H1 (cell line): Measurements from ENCODE around the gene COL4A2. TPM values are rescaled to one million over a fixed set of nuclear protein-coding genes. Genes with fewer than 3 reads are reported as not detected.

Source experiments
- CTCF ChIA-PET: fragments of 300-600 bp; sonication (Branson Sonifier 250); formaldehyde crosslinking; loops from one replicate; lab custom pipeline; 2021; ENCODE audit not compliant: partially characterized antibody; lab: Charles Lee
- POLR2A ChIA-PET: fragments of 300-600 bp; sonication (Branson Sonifier 250); formaldehyde crosslinking; loops from one replicate; lab custom pipeline; 2021; ENCODE audit warnings: inconsistent platforms; ENCODE audit not compliant: partially characterized antibody; lab: Charles Lee
- DNase-seq, 2 experiments: peaks; one replicate each; pipeline versions ENCODE4 v3.0.0 to v3.0.0-alpha.2; 2010 to 2022; ENCODE audit warnings: low spot score in 2 of 2, low read depth in 1 of 2, mixed read lengths in 1 of 2
- FAIRE-seq: peaks from 2 replicates; lab custom pipeline; 2011; peaks lifted over from hg19 to GRCh38; lab: Jason Lieb, UNC
- H2AFZ ChIP-seq: 2 replicates; pipeline ENCODE4 v1.8.1; 2012; ENCODE audit warnings: low read length, inconsistent platforms
- H2AK5ac ChIP-seq: 2 replicates; pipeline ENCODE4 v1.6.1; 2013; ENCODE audit warnings: low read depth, low read length
- H2BK120ac ChIP-seq: replicated peaks from 2 replicates; pipeline ENCODE3; 2013; ENCODE audit warnings: low read depth, low read length, inconsistent platforms
- H2BK12ac ChIP-seq: 2 replicates; pipeline ENCODE4 v1.6.1; 2013; ENCODE audit warnings: low read depth, low read length
- H2BK15ac ChIP-seq: 2 replicates; pipeline ENCODE4 v1.6.1; 2013; ENCODE audit warnings: low read length
- H2BK20ac ChIP-seq: 2 replicates; pipeline ENCODE4 v1.6.1; 2013; ENCODE audit warnings: low read length
- H2BK5ac ChIP-seq: 2 replicates; pipeline ENCODE4 v1.6.1; 2013; ENCODE audit warnings: low read depth, low read length
- H3K14ac ChIP-seq: 2 replicates; pipeline ENCODE4 v1.6.1; 2013; ENCODE audit warnings: inconsistent platforms; ENCODE audit not compliant: insufficient read length
- H3K18ac ChIP-seq: 2 replicates; pipeline ENCODE4 v1.6.1; 2013; ENCODE audit warnings: low read length; ENCODE audit errors: extremely low read depth
- H3K23ac ChIP-seq: 2 replicates; pipeline ENCODE4 v1.6.1; 2013; ENCODE audit warnings: inconsistent platforms; ENCODE audit not compliant: insufficient read length
- H3K23me2 ChIP-seq: 2 replicates; pipeline ENCODE4 v1.6.1; 2013; ENCODE audit warnings: low read depth, low read length
- H3K27ac ChIP-seq: 2 replicates; pipeline ENCODE4 v1.6.1; 2011; ENCODE audit warnings: low read depth, low read length, inconsistent platforms
- H3K27me3 ChIP-seq, 4 experiments: replicated peaks in 1 of 4; 1 replicate in 1 of 4; 2 replicates in 3 of 4; pipeline versions ENCODE4 v1.6.1 to v1.8.1; 2011 to 2013; ENCODE audit warnings: low read length in 3 of 4, mild to moderate bottlenecking in 3 of 4, inconsistent platforms in 2 of 4, mixed read lengths in 2 of 4, moderate library complexity in 1 of 4; ENCODE audit not compliant: control insufficient read depth in 3 of 4, insufficient read depth in 3 of 4; ENCODE audit errors: extremely low read depth in 1 of 4
- H3K36me3 ChIP-seq, 4 experiments: 2 replicates each; pipeline versions ENCODE4 v1.6.1 to v1.8.1; 2011 to 2013; ENCODE audit warnings: mild to moderate bottlenecking in 4 of 4, low read length in 3 of 4, moderate library complexity in 2 of 4, control low read depth in 1 of 4, inconsistent platforms in 1 of 4; ENCODE audit not compliant: insufficient read depth in 4 of 4, control insufficient read depth in 2 of 4
- H3K4ac ChIP-seq: replicated peaks from 2 replicates; pipeline ENCODE3; 2013; ENCODE audit warnings: low read length, low read depth, mixed read lengths, inconsistent platforms; ENCODE audit not compliant: insufficient read length
- H3K4me1 ChIP-seq, 4 experiments: replicated peaks in 1 of 4; 1 replicate in 1 of 4; 2 replicates in 3 of 4; pipeline versions ENCODE4 v1.6.1 to v1.8.1; 2011 to 2013; ENCODE audit warnings: low read length in 3 of 4, inconsistent platforms in 2 of 4, mixed read lengths in 1 of 4; ENCODE audit not compliant: insufficient read depth in 4 of 4, control insufficient read depth in 3 of 4
- H3K4me2 ChIP-seq, 2 experiments: 2 replicates each; pipeline versions ENCODE4 v1.6.1 to v1.8.1; 2011 to 2013; ENCODE audit warnings: low read depth in 2 of 2, low read length in 2 of 2, control low read depth in 1 of 2, inconsistent platforms in 1 of 2, mild to moderate bottlenecking in 1 of 2; ENCODE audit not compliant: insufficient read depth in 1 of 2
- H3K4me3 ChIP-seq, 4 experiments: fragments of 200-600, 300-600 bp in 1 of 4; sonication (generic), shearing (Covaris generic), sonication (Bioruptor Twin) in 1 of 4; 2 replicates each; pipeline versions ENCODE4 v1.5.1 to v1.8.1; 2011 to 2016; ENCODE audit warnings: low read length in 4 of 4, low read depth in 3 of 4, control low read depth in 2 of 4, inconsistent platforms in 2 of 4, mild to moderate bottlenecking in 2 of 4, mixed read lengths in 1 of 4, moderate library complexity in 1 of 4; ENCODE audit not compliant: insufficient read depth in 2 of 4; ENCODE audit errors: extremely low read depth in 1 of 4
- H3K56ac ChIP-seq: replicated peaks from 2 replicates; pipeline ENCODE3; 2013; ENCODE audit warnings: low read depth, mild to moderate bottlenecking, mixed read lengths, low read length, inconsistent platforms; ENCODE audit not compliant: insufficient read length
- H3K79me1 ChIP-seq: 2 replicates; pipeline ENCODE4 v1.6.1; 2013; ENCODE audit warnings: low read depth, low read length, control low read depth
- H3K79me2 ChIP-seq, 2 experiments: 2 replicates each; pipeline versions ENCODE4 v1.6.1 to v1.8.1; 2012 to 2013; ENCODE audit warnings: low read length in 2 of 2, mild to moderate bottlenecking in 2 of 2, inconsistent platforms in 1 of 2; ENCODE audit not compliant: insufficient read depth in 2 of 2, control insufficient read depth in 1 of 2
- H3K9ac ChIP-seq, 4 experiments: replicated peaks in 1 of 4; 1 replicate in 1 of 4; 2 replicates in 3 of 4; pipeline versions ENCODE4 v1.6.1 to v1.8.1; 2011 to 2013; ENCODE audit warnings: low read depth in 3 of 4, low read length in 3 of 4, control low read depth in 2 of 4, mild to moderate bottlenecking in 2 of 4, moderate library complexity in 2 of 4, inconsistent platforms in 1 of 4; ENCODE audit errors: extremely low read depth in 1 of 4
- H3K9me3 ChIP-seq, 2 experiments: 2 replicates each; pipeline versions ENCODE4 v1.6.1 to v1.8.1; 2012 to 2013; ENCODE audit warnings: mild to moderate bottlenecking in 2 of 2, moderate library complexity in 2 of 2, control low read depth in 1 of 2, inconsistent platforms in 1 of 2, low read depth in 1 of 2, low read length in 1 of 2, mixed read lengths in 1 of 2; ENCODE audit not compliant: insufficient read depth in 2 of 2
- H4K20me1 ChIP-seq, 2 experiments: replicated peaks in 1 of 2; 2 replicates each; pipeline versions ENCODE3 to v1.8.1; 2011 to 2013; ENCODE audit warnings: inconsistent platforms in 2 of 2, low read length in 2 of 2, mild to moderate bottlenecking in 1 of 2; ENCODE audit not compliant: insufficient read depth in 2 of 2, control insufficient read depth in 1 of 2
- H4K5ac ChIP-seq: 2 replicates; pipeline ENCODE4 v1.6.1; 2013; ENCODE audit warnings: low read length, low read depth, mixed read lengths, inconsistent platforms; ENCODE audit not compliant: insufficient read length
- H4K8ac ChIP-seq: 2 replicates; pipeline ENCODE4 v1.8.0; 2013; ENCODE audit warnings: mild to moderate bottlenecking, moderate library complexity, low read length, inconsistent platforms; ENCODE audit not compliant: insufficient read depth; ENCODE audit errors: extremely low read depth
- H4K91ac ChIP-seq: replicated peaks from 2 replicates; pipeline ENCODE3; 2013; ENCODE audit warnings: low read length, mixed read lengths, inconsistent platforms; ENCODE audit not compliant: insufficient read length
- WGBS, 2 experiments: shearing (Covaris generic) in 1 of 2; methylation state at CpG; one replicate each; pipeline versions ENCODE4 v1.1.6 to v1.1.7; 2013 to 2015; ENCODE audit warnings: low lambda C conversion rate in 2 of 2, mixed read lengths in 2 of 2, inconsistent platforms in 1 of 2, low coverage in 1 of 2, missing lambda C conversion rate in 1 of 2; ENCODE audit not compliant: insufficient replicate concordance in 2 of 2, insufficient coverage in 1 of 2, insufficient read length in 1 of 2; ENCODE audit errors: extremely low coverage in 1 of 2, missing lambda C conversion rate in 1 of 2; 5-methylcytosine and 5-hydroxymethylcytosine counted together
- polyA plus RNA-seq, 7 experiments: library from polyadenylated mRNA; depleted of rRNA in 3 of 7; stranded (reverse) in 5 of 7; unstranded in 2 of 7; fragments of >200 nt in 5 of 7; fragments of 200-250 nt in 2 of 7; gene quantifications; 1 replicate in 5 of 7; 2 replicates in 1 of 7; 4 replicates in 1 of 7; pipeline versions ENCODE4 v1.2.1 to v1.2.3, GENCODE V29; 2011 to 2013; ENCODE audit warnings: missing spikeins in 2 of 7, mixed read lengths in 2 of 7
- total RNA-seq: library from RNA; stranded (reverse); fragmentation: NEBNext Ultra II Directional; extraction: Animal tissue kit (Norgen Biotek cat#: 25700); gene quantifications from 2 replicates; pipeline ENCODE4 v1.2.1, GENCODE V29; 2021
- TF ChIP-seq, protein P1 (sequence below), 3 experiments: IDR thresholded peaks; 1 replicate in 2 of 3; 2 replicates in 1 of 3; pipeline versions ENCODE4 v1.5.1 to v1.6.1; 2011; ENCODE audit warnings: low read length in 3 of 3, mild to moderate bottlenecking in 3 of 3, inconsistent platforms in 2 of 3, low read depth in 1 of 3, moderate library complexity in 1 of 3; ENCODE audit not compliant: insufficient read depth in 1 of 3; ENCODE audit errors: control extremely low read depth in 1 of 3

Gene COL4A2
- total and polyA plus RNA-seq, 2 of the 8 experiments (the other 6 are each of a cell fraction or from before 2014, with no cell fraction given), result 80.4 to 87.3 TPM

DNA sequence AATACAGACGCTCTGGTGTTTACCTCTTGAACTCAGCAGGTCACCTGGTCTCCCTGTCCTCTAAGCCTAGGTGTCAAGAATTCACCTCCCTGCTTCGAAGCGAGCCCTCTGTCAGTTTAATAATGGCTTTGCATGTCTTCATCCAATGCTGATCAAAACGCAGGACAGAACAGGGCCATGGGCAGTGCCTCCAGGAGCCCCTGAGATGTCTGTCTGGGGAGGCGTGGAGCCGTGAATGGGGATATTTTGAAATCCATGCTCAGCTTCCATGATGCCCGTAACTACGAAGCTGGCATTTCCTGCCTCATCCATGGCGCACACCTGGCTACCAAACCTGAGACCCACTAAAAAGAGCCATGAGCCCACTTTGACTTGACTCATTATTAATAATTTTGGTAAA is 140.7 kb downstream of the COL4A2 start:
- peaks cover 0 to 4% (median 0%) of the 10 kb centered on the region in 4 experiments; a peak in 3 of 8 replicates for H3K36me3 ChIP-seq
- H3K79me1 ChIP-seq, result no peaks in the 10 kb centered on the region
- no peak for FAIRE-seq
- no peak overlapping the region for H2BK15ac ChIP-seq
- no peak overlapping the region for H4K8ac ChIP-seq
- H4K5ac ChIP-seq, result no peak overlapping the region
- no peak overlapping the region for H3K18ac ChIP-seq
- no peaks in the 10 kb centered on the region for H4K20me1 ChIP-seq
- no peak for DNase-seq
- H3K9ac ChIP-seq, result no peak overlapping the region
- no peak overlapping the region for H4K91ac ChIP-seq
- H3K4me3 ChIP-seq, result no peak overlapping the region
- CTCF ChIA-PET, result interaction anchor here (0.6 to 1.1 kb wide), 2 partner anchors 15 to 21 kb away, joined by 3 read pairs; no protein-coding TSS in a partner anchor
- H2BK120ac ChIP-seq, result no peak overlapping the region
- H2BK5ac ChIP-seq, result no peak overlapping the region
- TF ChIP-seq, protein P1, sequence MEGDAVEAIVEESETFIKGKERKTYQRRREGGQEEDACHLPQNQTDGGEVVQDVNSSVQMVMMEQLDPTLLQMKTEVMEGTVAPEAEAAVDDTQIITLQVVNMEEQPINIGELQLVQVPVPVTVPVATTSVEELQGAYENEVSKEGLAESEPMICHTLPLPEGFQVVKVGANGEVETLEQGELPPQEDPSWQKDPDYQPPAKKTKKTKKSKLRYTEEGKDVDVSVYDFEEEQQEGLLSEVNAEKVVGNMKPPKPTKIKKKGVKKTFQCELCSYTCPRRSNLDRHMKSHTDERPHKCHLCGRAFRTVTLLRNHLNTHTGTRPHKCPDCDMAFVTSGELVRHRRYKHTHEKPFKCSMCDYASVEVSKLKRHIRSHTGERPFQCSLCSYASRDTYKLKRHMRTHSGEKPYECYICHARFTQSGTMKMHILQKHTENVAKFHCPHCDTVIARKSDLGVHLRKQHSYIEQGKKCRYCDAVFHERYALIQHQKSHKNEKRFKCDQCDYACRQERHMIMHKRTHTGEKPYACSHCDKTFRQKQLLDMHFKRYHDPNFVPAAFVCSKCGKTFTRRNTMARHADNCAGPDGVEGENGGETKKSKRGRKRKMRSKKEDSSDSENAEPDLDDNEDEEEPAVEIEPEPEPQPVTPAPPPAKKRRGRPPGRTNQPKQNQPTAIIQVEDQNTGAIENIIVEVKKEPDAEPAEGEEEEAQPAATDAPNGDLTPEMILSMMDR (IDR thresholded peaks at IDR 0.05; ENCODE audit: control extremely low read depth in 1 of 3, insufficient read depth in 1 of 3, low read depth in 1 of 3, low read length in 3 of 3), result no peak
- H3K56ac ChIP-seq, result no peak overlapping the region
- H3K23me2 ChIP-seq, result no peaks in the 10 kb centered on the region
- no peaks in the 10 kb centered on the region for H3K79me2 ChIP-seq
- H3K4me1 ChIP-seq, result no peaks in the 10 kb centered on the region; a peak in 1 of 7 replicates
- no peak overlapping the region for H3K23ac ChIP-seq
- POLR2A ChIA-PET, result no interaction called here
- no peak overlapping the region for H3K4me2 ChIP-seq
- H3K9me3 ChIP-seq, result no peaks in the 10 kb centered on the region
- no peak overlapping the region for H2AFZ ChIP-seq
- H2AK5ac ChIP-seq, result no peak overlapping the region
- no peak overlapping the region; the same call in 1 of the 2 replicates for H2BK12ac ChIP-seq
- no peak overlapping the region for H3K27ac ChIP-seq
- H3K14ac ChIP-seq, result no peak overlapping the region
- H2BK20ac ChIP-seq, result no peak overlapping the region
- H3K4ac ChIP-seq, result no peak overlapping the region
- WGBS, 2 experiments, result 91% methylated on average over 9 of the region's 9 CpGs; no CpG with 5 or more reads in 1 of the 2 experiments
- no peaks in the 10 kb centered on the region for H3K27me3 ChIP-seq
